IMR-90 (cell line): Measurements from ENCODE around the gene DIP2C. TPM values are rescaled to one million over a fixed set of nuclear protein-coding genes. Genes with fewer than 3 reads are reported as not detected.

Experiments
- ATAC-seq: fragments of 200-7000 bp; cut with Tn5 transposase; 2 replicates; pipeline ENCODE4 v1.9.1; 2020; ENCODE audit warnings: low read depth, mild to moderate bottlenecking, moderate library complexity
- BruUV-seq: library from RNA; stranded (reverse); fragments of 400-500 nt; replicated peaks from 2 replicates; lab custom pipeline; 2021; lab: Mats Ljungman, UMichigan
- CTCF ChIA-PET: fragments of 300-600 bp; formaldehyde crosslinking; extraction: SDS; loops from one replicate; lab custom pipeline; 2021; ENCODE audit warnings: antibody characterized with exemption; lab: Yijun Ruan, JAX
- POLR2A ChIA-PET: fragments of 300-600 bp; sonication (Branson Sonifier 250); formaldehyde crosslinking; loops from one replicate; lab custom pipeline; 2022; ENCODE audit warnings: antibody characterized with exemption; ENCODE audit not compliant: unreplicated experiment; lab: Charles Lee
- DNase-seq: peaks from one replicate; pipeline ENCODE4 v3.0.0; 2013
- H2AFZ ChIP-seq: replicated peaks from 2 replicates; pipeline ENCODE3; 2013; ENCODE audit warnings: low read length, mild to moderate bottlenecking; ENCODE audit not compliant: poor library complexity
- H2AK5ac ChIP-seq: 2 replicates; pipeline ENCODE4 v1.6.1; 2013; ENCODE audit warnings: low read depth, low read length, inconsistent platforms
- H2AK9ac ChIP-seq: replicated peaks from 2 replicates; pipeline ENCODE3; 2013; ENCODE audit warnings: mild to moderate bottlenecking, low read depth, low read length, moderate library complexity; ENCODE audit not compliant: poor library complexity
- H2BK120ac ChIP-seq: 2 replicates; pipeline ENCODE4 v1.6.1; 2013; ENCODE audit warnings: low read depth, low read length, inconsistent platforms
- H2BK15ac ChIP-seq: 3 replicates; pipeline ENCODE4 v1.6.1; 2013; ENCODE audit warnings: low read depth, low read length, inconsistent platforms
- H2BK20ac ChIP-seq: 2 replicates; pipeline ENCODE4 v1.6.1; 2013; ENCODE audit warnings: low read depth, mild to moderate bottlenecking, inconsistent platforms, low read length, moderate library complexity
- H2BK5ac ChIP-seq: 2 replicates; pipeline ENCODE4 v1.6.1; 2013; ENCODE audit warnings: mild to moderate bottlenecking, low read depth, low read length, inconsistent platforms; ENCODE audit not compliant: poor library complexity, severe bottlenecking
- H3K14ac ChIP-seq: replicated peaks from 2 replicates; pipeline ENCODE4 v1.6.1; 2013; ENCODE audit warnings: low read depth, low read length, inconsistent platforms
- H3K18ac ChIP-seq: 2 replicates; pipeline ENCODE4 v1.6.1; 2013; ENCODE audit warnings: low read depth, low read length, control low read depth
- H3K23ac ChIP-seq: 2 replicates; pipeline ENCODE4 v1.6.1; 2013; ENCODE audit warnings: low read depth, low read length, inconsistent platforms
- H3K27ac ChIP-seq: 2 replicates; pipeline ENCODE4 v1.5.1; 2013; ENCODE audit warnings: mild to moderate bottlenecking, control low read depth, low read length; ENCODE audit not compliant: insufficient read depth
- H3K27me3 ChIP-seq: 2 replicates; pipeline ENCODE4 v1.6.1; 2013; ENCODE audit warnings: low read length; ENCODE audit not compliant: control insufficient read depth, insufficient read depth
- H3K36me3 ChIP-seq: 2 replicates; pipeline ENCODE4 v1.6.1; 2013; ENCODE audit warnings: low read length, mixed read lengths; ENCODE audit not compliant: control insufficient read depth, insufficient read depth
- H3K4ac ChIP-seq: 2 replicates; pipeline ENCODE4 v1.6.1; 2013; ENCODE audit warnings: low read depth, low read length, inconsistent platforms
- H3K4me1 ChIP-seq: 2 replicates; pipeline ENCODE4 v1.6.1; 2013; ENCODE audit warnings: low read length, mixed read lengths; ENCODE audit not compliant: control insufficient read depth, insufficient read depth
- H3K4me2 ChIP-seq: 2 replicates; pipeline ENCODE4 v1.6.1; 2013; ENCODE audit warnings: low read depth, mild to moderate bottlenecking, control low read depth, low read length, moderate library complexity
- H3K4me3 ChIP-seq: 2 replicates; pipeline ENCODE4 v1.5.1; 2013; ENCODE audit warnings: low read depth, mild to moderate bottlenecking, control low read depth, low read length, moderate library complexity; ENCODE audit not compliant: insufficient read depth
- H3K56ac ChIP-seq: 2 replicates; pipeline ENCODE4 v1.6.1; 2013; ENCODE audit warnings: low read length, inconsistent platforms; ENCODE audit not compliant: insufficient read depth; ENCODE audit errors: extremely low read depth
- H3K79me1 ChIP-seq, 2 experiments: 2 replicates each; pipeline ENCODE4 v1.6.1; 2013; ENCODE audit warnings: low read length in 2 of 2, inconsistent platforms in 1 of 2, low read depth in 1 of 2
- H3K9ac ChIP-seq: 2 replicates; pipeline ENCODE4 v1.6.1; 2013; ENCODE audit warnings: low read depth, low read length, control low read depth
- H3K9me1 ChIP-seq: 2 replicates; pipeline ENCODE4 v1.6.1; 2013; ENCODE audit warnings: low read length, inconsistent platforms; ENCODE audit not compliant: insufficient read depth
- H3K9me3 ChIP-seq: 2 replicates; pipeline ENCODE4 v1.6.1; 2013; ENCODE audit warnings: low read length; ENCODE audit not compliant: control insufficient read depth, insufficient read depth
- H4K20me1 ChIP-seq: 2 replicates; pipeline ENCODE4 v1.6.1; 2013; ENCODE audit warnings: low read length, inconsistent platforms; ENCODE audit not compliant: insufficient read depth
- H4K5ac ChIP-seq: 2 replicates; pipeline ENCODE4 v1.6.1; 2013; ENCODE audit warnings: mild to moderate bottlenecking, low read depth, low read length, control low read depth
- H4K8ac ChIP-seq, 2 experiments: 2 replicates each; pipeline ENCODE4 v1.6.1; 2013; ENCODE audit warnings: low read depth in 2 of 2, low read length in 2 of 2, control low read depth in 1 of 2, inconsistent platforms in 1 of 2
- H4K91ac ChIP-seq: 2 replicates; pipeline ENCODE4 v1.6.1; 2013; ENCODE audit warnings: low read depth, low read length, inconsistent platforms; ENCODE audit not compliant: insufficient read depth
- BHLHE40 ChIP-seq: fragments of 150-350 bp; IDR thresholded peaks from 2 replicates; pipeline ENCODE4 v1.6.1; 2016; ENCODE audit warnings: mild to moderate bottlenecking, low read depth, low read length
- CEBPB ChIP-seq: IDR thresholded peaks from 2 replicates; pipeline ENCODE4 v1.6.1; 2012; ENCODE audit warnings: low read depth, low read length, improper control_type of control experiment
- CHD1 ChIP-seq: IDR thresholded peaks from 2 replicates; pipeline ENCODE4 v1.6.1; 2012; ENCODE audit warnings: low read depth, low read length, improper control_type of control experiment
- CTCF ChIP-seq: conservative IDR thresholded peaks from 2 replicates; pipeline ENCODE4 v1.5.1; 2012; ENCODE audit warnings: mild to moderate bottlenecking, low read depth, low read length, improper control_type of control experiment
- ELK1 ChIP-seq: fragments of 150-350 bp; IDR thresholded peaks from 2 replicates; pipeline ENCODE4 v1.6.1; 2016; ENCODE audit warnings: low read depth, mild to moderate bottlenecking, low read length, moderate library complexity, borderline replicate concordance
- FOS ChIP-seq: fragments of 150-350 bp; IDR thresholded peaks from 2 replicates; pipeline ENCODE4 v1.6.1; 2016; ENCODE audit warnings: low read depth, low read length
- MXI1 ChIP-seq: IDR thresholded peaks from 2 replicates; pipeline ENCODE4 v1.6.1; 2012; ENCODE audit warnings: low read depth, mild to moderate bottlenecking, low read length, moderate library complexity, borderline replicate concordance
- POLR2A ChIP-seq: IDR thresholded peaks from 2 replicates; pipeline ENCODE4 v1.6.1; 2012; ENCODE audit warnings: mild to moderate bottlenecking, low read depth, low read length
- RAD21 ChIP-seq: IDR thresholded peaks from 2 replicates; pipeline ENCODE4 v1.6.1; 2012; ENCODE audit warnings: low read length, improper control_type of control experiment
- RFX5 ChIP-seq: IDR thresholded peaks from 2 replicates; pipeline ENCODE4 v1.8.0; 2012; ENCODE audit warnings: low read depth, mild to moderate bottlenecking, low read length, moderate library complexity
- SMC3 ChIP-seq: fragments of 150-350 bp; IDR thresholded peaks from 2 replicates; pipeline ENCODE4 v1.6.1; 2016; ENCODE audit warnings: low read depth, mild to moderate bottlenecking, antibody characterized with exemption, low read length, moderate library complexity
- USF2 ChIP-seq: fragments of 150-350 bp; IDR thresholded peaks from 2 replicates; pipeline ENCODE4 v1.6.1; 2017; ENCODE audit warnings: mild to moderate bottlenecking, antibody characterized with exemption, low read length, low read depth
- WGBS, 2 experiments: methylation state at CpG; one replicate each; pipeline versions ENCODE4 v1.1.5 to v1.1.7; 2013; ENCODE audit warnings: missing lambda C conversion rate in 2 of 2; ENCODE audit not compliant: insufficient read length in 1 of 2; ENCODE audit errors: extremely low coverage in 2 of 2; 5-methylcytosine and 5-hydroxymethylcytosine counted together
- dilution Hi-C: fragments of 300-500 bp; cut with HindIII; formaldehyde crosslinking; loops from one replicate; pipeline ENCODE4 v1.14.3; 2018; ENCODE audit warnings: low sequenced_read_pairs; ENCODE audit not compliant: unreplicated experiment
- in situ Hi-C: fragments of 300-500 bp; cut with MboI; formaldehyde crosslinking; loops from 3 replicates; pipeline ENCODE4 v1.14.3; 2019; ENCODE audit warnings: low sequenced_read_pairs, inconsistent platforms, mixed read lengths
- intact Hi-C: fragments of 100-400 bp; cut with micrococcal nuclease; formaldehyde crosslinking; loops from 2 replicates; pipeline ENCODE4 v1.10.0; 2022
- polyA plus RNA-seq, 3 experiments: library from polyadenylated mRNA; depleted of rRNA; stranded (reverse); fragments of >200 nt; gene quantifications; 2 replicates each; pipeline ENCODE4 v1.2.3, GENCODE V29; 2012; ENCODE audit warnings: low replicate concordance in 1 of 3
- total RNA-seq: library from RNA; depleted of rRNA; stranded (reverse); fragments of >200 nt; gene quantifications from 2 replicates; pipeline ENCODE4 v1.2.3, GENCODE V29; 2012

DIP2C gene
- total and polyA plus RNA-seq, 2 of the 4 experiments (the other 2 are of a cell fraction): 8.6 to 17.3 TPM

GRCh38 chr10:690372-691161 is 1.1 kb upstream of the DIP2C start:
- 69% methylated on average over 12 of the region's 32 CpGs; no CpG with 5 or more reads in 1 of the 2 experiments for WGBS, 2 experiments
- Histone ChIP-seq H4K91ac (peak overlapping the region; percentile 62), H3K4me2 (peak overlapping the region; percentile 87), H3K27ac (peak overlapping the region; percentile 93), H3K4ac (peak overlapping the region; percentile 87), H2BK20ac (0 out of 2 replicates have a peak overlapping the region, but pooled peaks have one; percentile 49), H3K4me3 (peak overlapping the region; percentile 65), H3K14ac (peak overlapping the region; percentile 91), H3K27me3 (no peaks in the 10 kb centered on the region), H3K36me3 (no peaks in the 10 kb centered on the region), H2AFZ (peak overlapping the region; percentile 95), H2BK120ac (peak overlapping the region; percentile 76), H3K23ac (peak overlapping the region; percentile 91; the same call in 1 of the 2 replicates), H4K8ac (peak overlapping the region; percentile 89 to 93), H3K4me1 (peaks cover 23% of the 10 kb centered on the region), H2AK5ac (peak overlapping the region; percentile 68), H3K56ac (peak overlapping the region; percentile 61; the same call in 1 of the 2 replicates), H2BK5ac (peak overlapping the region; percentile 90), H2BK15ac (no peak overlapping the region; the same call in 2 of the 3 replicates), H2AK9ac (peak overlapping the region; percentile 92), H3K9ac (peak overlapping the region; percentile 99), H3K79me1 (peaks cover 0 to 28% of the 10 kb centered on the region in 2 experiments; a peak in 2 of 4 replicates), H4K20me1 (peaks cover 29% of the 10 kb centered on the region), H3K9me3 (no peaks in the 10 kb centered on the region), H3K9me1 (peaks cover 8% of the 10 kb centered on the region), H4K5ac (peak overlapping the region; percentile 47), H3K18ac (peak overlapping the region; percentile 69)
- dilution Hi-C loops (no loop called here), in situ Hi-C loops (loop anchor here (25.0 kb wide), 1 partner anchor 178 kb away; no protein-coding TSS in a partner anchor), intact Hi-C loops (loop anchor here (5.0 kb wide), 1 partner anchor 97 kb away; no protein-coding TSS in a partner anchor)
- TF ChIP-seq CHD1 (no peak), MXI1 (no peak), RAD21 (no peak), RFX5 (no peak), USF2 (no peak), POLR2A (no peak), ELK1 (no peak), SMC3 (no peak), FOS (no peak), CTCF (no peak), CEBPB (no peak), BHLHE40 (no peak)
- no peak for ATAC-seq
- DNase-seq: peak; percentile 37
- POLR2A ChIA-PET: no interaction called here
- no TSS peak for BruUV-seq
- CTCF ChIA-PET: no interaction called here
